KG1 (cell line): ENCODE results near the gene TLE2.
"Not testable (repeated sequence)": the region's sequence is repeated elsewhere in the genome, so short reads cannot be mapped to it uniquely, and the experiment has no call there.

Experiments
- DNase-seq: peaks from one replicate; lab custom pipeline; 2025; lab: John Stamatoyannopoulos, UW

The TLE2 gene

DNA sequence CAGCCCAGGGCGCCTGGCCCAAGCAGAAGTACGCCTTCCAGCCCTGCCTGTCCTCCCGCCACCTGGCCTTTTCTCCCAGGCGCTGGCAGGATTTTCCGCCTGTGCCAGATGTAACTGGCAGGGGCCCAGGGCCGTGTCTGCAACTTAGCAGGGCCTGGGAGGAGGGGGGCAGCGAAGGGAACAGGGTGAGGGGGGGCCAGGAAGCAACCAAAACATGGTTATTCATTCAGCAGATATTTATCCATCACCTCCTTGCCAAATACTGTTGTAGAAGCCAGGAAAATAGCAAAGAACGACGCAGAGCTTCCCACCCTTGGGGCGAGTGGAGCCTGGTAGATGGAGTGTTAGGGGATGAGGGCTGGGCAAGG, 46.1 kb downstream of the TLE2 start:
- no peak for DNase-seq

DNA sequence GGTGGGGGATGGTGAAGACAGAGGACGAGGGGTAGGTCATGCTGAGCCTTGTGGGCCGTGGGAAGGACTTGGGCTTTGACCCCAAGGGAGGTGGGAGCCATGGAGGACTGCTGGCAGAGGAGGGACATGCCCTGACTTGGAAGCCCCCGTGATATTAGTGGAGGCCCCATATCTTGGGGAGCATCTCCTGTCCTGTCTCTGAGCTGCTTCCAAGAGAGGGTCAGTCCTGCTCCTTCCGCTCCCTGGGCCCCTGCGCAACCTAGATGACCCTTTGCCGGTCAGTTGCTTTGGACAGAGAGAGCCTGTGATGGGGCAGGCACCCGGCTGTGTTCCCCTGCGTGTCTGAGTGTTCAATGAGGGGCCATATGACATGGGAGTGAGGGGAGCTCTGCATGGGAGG, 46.5 kb downstream of the TLE2 start:
- DNase-seq = no peak

DNA sequence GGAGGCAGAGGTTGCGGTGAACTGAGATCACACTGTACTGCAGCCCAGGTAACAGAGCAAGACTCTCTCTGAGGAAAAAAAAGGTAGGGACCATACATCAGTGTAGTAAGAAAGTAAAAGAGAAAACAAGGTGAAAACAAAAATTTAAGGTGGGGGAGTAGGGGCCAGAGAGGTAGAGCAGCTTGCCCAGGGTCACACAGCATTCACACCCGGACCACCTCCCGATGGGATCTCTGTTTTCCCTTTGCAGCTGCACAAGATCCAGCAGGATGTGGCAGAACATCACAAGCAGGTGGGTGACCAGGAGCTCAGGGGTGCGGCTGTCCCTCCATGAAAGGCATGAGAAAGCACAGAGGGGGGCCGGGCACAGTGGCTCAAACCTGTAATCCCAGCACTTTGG, 47.2 kb downstream of the TLE2 start:
- DNase-seq = no peak

DNA sequence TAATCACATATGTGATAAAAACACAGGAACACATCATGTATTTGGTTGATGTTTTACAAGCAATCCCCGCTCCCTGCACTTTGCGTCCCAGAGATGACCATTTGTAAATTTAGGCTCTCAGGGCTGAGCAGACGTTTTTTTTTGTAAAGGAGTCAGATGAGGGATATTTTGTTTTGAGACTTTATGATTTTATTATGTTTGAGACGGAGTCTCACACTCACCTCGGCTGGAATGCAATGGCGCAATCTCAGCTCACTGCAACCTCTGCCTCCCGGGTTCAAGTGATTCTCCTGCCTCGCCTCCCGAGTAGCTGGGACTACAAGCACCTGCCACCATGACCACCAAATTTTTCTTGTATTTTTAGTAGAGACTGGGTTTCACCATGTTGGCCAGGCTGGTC, 50.3 kb downstream of the TLE2 start:
- DNase-seq = no peak

DNA sequence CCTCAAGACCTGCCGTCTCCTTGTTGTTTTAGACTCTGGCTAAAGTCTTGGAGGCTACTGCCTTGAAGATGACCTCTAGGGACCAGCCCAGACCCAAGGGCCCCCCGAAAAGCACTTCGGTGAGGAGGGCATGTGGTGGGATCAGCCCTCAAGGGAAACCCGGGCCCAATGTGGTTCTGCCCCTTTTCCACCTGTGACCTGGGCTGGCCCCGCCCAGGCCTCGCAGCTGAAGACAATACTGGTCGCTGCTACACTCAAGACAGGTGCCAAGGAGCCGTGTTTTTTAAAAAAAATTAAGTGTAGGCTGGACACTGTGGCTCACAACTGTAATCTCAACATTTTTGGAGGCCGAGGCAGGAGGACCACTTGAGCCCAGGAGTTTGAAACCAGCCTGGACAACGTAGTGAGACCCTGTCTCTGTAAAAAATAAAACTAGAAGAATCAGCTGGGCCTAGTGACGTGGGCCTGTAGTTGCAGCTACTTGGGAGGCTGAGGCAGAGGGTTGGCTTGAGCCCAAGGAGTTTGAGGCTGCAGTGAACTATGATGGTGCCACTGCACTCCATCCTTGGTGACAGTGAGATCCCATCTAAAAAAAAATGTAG, 50.8 kb downstream of the TLE2 start:
- DNase-seq = no peak

DNA sequence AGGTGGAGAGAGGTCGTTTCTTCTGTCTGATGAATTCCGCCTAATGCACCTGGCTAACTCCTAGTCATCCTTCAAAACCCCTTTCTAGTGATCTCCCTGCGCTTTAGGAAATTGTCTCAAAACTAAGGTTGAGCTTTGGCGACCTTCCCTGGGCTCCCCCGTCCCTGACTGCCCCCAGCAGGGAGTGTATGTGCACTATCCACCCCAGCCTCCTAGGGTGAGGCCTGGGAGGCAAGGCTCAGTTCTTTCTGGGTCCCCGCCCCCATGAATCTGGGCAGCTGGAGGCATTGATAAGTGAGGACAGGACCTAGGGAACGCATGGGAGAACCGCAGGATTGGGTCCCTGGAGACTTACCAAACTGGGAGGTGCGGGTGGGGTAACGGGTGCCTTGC, 51.3 kb downstream of the TLE2 start:
- DNase-seq = no peak

DNA sequence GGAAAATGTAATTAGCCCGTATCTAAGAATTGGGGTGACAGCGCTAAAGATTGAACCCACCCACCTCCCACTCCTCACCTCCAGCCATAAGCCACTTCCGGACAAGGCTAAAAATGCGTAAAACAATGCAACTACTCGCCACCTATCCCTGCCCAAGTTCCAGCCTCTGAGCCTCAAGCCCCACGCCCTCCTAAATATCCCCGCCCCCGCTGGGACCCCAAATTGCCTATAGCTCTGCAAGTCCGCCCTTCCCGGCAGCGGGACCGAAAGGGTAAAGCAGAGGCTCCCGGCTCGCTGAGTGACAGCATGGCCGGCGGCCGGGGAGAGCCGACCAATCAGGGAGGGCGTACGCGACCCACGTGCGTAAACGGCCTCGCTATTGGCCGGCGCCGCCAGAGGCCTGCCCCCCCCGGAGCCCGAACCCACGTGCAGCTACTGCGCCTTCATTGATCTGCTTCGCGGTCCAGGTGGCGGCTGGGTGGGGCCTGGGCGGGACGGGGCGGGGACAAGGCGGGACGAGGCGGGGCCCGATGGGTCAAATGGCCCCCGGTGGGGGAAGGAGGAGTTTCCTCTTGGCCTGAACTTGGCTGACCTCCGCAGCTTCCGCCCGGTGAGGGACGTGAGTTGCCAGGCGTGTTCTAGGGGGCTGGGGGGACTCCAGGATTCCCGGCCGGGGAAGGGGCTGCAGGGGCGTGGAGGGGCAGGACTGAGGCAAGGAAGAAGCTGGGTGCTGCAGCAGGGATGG, 51.9 kb downstream of the TLE2 start, which contains the start of gene TLE6:
Gene TLE6, plus strand, starts transcription at position 564 of the 745 bp plus-strand sequence. CDS start 670 bp downstream, outside the sequence.
- peak; percentile 81 for DNase-seq

DNA sequence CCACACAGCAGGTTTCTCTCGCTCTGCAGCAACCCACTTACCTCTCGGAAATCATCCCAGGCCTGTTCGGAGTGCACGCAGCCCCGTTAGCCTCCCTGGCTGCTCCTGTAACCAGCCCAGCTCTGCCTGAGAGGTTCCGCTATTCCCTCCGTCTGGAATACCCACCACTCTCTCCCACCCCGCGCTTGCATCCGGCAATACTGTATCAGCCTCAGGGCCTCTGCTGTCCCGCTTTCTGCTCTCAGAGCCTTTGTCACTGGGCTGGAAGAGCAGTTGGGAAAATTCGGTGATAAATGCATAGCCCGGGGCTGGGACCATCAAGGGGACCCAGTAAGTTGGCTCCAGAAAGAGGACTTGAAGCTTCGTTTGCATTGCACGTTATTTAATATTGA, 52.5 kb downstream of the TLE2 start:
- DNase-seq = no peak

DNA sequence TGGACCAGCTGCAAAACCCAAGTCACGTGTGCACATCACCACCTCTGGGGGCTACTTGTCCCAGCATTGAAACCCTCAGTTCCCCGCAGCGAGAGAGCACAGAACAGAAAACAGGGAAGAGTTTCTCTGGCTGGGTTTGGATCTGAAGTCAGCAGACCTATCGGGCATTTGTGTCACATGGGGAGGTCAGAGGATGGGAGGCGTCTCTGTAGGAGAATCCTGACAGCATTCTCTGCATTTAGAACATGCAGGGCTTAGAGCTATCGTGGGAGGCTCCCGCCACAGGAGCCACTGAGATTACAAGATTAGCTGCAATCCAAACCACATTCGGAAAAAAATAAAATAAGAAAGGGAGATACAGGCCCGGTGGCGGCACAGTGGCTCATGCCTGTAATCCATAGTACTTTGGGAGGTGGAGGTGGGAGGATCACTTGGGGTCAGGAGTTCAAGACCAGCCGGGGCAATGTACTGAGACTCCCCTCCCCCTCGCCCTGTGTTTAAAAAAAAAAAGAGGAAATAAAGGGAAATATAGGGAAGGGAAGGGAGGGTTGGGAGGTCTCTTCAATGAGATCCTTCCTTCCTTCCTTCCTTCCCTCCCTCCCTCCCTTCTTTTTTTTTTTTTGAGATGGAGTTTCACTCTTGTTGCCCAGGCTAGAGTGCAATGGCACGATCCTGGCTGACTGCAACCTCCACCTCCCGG, 54.6 kb downstream of the TLE2 start:
- DNase-seq = no peak

DNA sequence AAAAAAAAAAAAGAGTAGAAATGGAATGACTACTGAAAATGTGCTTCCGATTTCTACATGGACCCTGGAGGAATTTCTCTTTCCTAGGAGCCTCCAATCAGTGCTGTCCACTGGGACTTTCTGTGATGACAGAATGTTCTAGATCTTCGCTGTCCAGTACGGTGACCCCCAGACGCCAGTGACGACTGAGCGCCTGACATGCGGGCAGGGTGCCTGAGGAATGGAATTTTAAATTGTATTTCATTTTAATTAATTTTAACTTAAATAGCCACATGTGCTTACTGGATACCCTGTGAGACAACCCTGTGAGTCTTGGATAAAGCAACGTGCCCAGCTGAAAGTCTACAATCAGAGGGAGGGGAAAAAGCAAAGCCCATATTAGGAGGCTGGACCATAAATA, 55.9 kb downstream of the TLE2 start:
- no peak for DNase-seq

DNA sequence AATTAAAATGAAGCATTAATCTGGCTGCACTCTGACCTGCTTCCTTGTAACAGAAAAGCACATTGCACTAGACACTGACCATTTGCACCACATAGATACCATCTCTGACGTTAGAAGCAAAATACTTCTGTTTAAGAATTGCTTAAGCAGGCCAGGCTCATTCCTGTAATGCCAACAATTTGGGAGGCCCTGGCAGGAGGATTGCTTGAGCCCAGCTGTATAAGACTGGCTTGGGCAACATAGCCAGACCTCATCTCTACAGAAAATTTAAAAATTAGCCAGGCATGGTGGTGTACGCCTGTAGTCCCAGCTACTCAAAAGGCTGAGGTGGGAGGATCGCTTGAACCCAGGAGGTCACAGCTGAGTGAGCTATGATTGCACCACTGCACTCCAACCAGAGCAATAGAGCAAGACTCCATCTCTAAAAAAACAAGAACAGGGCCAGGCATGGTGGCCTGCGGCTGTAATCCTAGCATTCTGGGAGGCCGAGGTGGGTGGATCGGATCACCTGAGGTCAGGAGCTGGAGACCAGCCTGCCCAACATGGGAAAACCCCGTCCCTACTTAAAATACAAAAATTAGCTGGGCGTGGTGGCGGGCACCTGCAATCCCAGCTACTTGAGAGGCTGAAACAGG, 58.8 kb downstream of the TLE2 start:
- no peak for DNase-seq

DNA sequence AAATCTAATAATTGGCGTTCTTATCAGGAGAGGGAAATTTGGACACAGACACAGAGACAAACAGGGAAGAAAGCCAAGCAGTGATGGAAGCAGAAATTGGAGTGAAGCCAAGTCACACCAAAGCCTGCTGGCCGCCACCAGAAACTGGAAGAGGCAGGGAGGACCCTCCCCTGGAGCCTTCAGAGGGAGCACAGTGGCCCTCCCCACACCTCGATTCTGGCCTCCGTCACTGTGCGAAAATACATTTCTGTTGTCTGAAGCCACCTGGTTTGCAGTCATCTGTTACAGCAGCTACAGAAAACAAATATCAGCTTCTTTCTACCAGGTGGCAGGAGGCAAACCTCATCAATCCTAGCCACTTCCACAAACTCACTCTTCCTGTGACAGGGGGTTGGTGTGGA, 60.0 kb downstream of the TLE2 start:
- DNase-seq = no peak

DNA sequence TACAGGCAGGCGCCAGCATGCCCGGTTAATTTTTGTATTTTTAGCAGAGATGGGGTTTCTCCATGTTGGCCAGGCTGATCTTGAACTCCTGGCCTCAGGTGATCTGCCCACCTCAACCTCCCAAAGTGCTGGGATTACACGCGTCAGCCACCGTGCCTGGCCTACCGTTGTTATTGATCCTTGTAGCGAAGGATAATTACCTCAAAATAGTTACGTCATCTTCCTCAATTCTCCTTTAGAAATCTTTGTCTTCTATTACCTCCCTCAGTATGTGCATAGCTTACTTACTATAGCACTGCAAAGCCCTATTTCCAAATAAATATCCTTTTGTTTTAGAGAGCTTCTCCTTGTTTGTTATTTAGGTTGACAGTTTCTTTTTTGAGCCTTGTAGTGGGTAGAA, 61.1 kb downstream of the TLE2 start:
- no peak for DNase-seq

DNA sequence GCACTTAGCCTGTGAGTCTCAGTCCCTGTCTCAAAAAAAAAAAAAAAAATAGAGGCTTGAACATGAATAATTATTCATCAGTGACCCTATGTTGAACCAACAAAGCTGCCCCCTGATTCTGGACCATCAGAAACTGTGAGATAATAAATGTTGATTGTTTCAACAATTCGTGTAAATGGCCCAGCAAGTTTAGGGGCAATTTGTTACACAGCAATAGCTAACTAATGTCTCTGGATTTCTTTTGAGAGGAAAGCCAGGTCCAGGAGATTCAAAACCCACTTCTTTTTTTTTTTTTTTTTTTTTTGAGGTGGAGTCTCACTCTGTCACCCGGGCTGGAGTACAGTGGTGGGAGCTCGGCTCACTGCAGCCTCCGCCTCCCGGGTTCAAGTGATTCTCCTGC, 64.2 kb downstream of the TLE2 start:
- DNase-seq = no peak

DNA sequence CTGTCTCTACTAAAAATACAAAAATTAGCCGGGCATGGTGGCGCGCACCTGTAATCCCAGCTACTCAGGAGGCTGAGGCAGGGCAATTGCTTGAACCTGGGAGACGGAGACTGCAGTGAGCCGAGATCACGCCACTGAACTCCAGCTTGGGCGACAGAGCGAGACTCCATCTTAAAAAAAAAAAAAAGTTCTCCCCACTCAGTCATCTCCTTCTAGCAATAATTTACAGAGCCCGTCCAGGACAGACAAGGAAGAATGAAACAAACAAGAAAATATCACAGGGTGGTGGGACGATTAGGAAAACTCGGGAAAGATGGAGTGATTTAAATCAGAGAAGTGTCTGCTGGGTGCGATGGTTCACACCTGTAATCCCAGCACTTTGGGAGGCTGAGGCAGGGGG, 65.4 kb downstream of the TLE2 start:
- not testable (repeated sequence) for DNase-seq

DNA sequence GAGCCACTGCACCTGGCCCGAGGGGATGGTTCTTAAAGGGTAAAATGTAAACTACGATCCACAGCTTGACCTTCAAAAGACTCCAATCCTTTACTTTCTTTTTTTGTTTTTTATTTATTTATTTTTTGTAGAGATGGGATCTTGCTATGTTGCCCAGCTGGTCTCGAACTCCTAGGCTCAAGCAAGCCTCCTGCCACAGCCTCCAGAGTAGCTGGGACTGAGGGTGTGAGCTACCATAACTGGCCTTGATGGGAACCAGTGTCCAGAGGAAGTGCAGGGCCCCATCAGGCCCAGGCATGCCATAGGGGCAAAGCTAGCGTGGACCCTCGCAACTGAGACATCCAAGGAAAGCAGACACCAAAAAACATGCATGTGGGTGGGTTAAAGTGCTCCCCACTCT, 66.0 kb downstream of the TLE2 start:
- no peak for DNase-seq

DNA sequence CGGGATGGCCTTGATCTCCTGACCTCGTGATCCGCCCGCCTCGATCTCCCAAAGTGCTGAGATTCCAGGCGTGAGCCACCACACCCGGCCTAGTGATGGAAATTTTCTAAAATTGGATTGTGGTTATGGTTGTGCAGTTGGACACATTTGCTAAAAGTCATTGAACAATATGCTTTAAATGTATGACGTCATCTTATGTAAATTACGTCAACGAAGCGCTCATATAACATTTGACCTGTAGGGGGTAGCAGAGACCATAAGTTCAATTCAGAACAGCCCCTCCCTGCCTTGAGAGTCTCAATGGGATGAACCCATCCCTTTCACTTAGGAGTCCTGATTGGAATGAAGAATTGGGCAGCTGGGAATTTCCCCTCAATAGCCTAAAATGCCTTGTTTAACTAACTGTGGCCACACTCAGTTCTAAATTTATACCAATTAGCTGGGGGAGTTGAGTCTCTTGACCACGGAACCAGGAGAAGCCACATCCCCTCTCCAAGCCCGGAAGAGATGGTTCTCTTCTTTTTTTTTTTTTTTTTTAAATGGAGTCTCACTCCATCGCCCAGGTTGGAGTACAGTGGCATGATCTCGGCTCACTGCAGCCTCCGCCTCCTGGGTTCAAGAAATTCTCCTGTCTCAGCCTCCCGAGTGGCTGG, 66.9 kb downstream of the TLE2 start:
- DNase-seq = peak; percentile 67

DNA sequence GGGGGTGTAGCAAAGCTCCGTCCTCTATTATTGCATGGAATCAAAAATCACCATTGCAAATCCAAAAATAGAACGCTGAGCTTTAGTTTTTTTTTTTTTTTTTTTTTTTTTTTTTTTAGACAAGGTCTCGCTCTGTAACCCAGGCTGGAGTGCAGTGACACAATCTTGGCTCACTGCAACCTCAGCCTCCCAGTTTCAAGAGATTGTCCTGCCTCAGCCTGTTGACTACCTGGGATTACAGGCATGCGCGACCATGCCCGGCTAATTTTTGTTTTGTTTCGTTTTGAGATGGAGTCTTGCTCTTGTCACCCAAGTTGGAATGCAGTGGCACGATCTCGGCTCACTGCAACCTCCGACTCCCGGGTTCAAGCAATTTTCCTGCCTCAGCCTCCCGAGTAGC, 69.0 kb downstream of the TLE2 start:
- no peak for DNase-seq

DNA sequence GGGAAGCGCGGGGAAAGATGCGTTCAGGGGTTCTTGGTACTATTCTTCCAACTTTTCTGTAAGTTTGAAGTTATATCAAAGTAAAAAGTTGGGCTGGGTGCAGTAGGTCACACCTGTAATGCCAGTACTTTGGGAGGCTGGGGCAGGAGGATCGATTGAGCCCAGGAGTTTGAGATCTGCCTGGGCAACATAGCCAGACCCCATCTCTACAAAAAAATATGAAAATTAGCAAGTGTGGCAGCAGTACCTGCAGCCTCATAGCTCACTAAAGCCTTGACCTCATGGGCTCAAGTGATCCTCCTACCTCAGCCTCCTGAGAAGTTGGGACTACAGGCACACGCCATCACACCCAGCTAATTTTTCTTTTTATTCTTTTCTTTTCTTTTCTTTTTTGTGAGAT, 71.9 kb downstream of the TLE2 start:
- no peak for DNase-seq

DNA sequence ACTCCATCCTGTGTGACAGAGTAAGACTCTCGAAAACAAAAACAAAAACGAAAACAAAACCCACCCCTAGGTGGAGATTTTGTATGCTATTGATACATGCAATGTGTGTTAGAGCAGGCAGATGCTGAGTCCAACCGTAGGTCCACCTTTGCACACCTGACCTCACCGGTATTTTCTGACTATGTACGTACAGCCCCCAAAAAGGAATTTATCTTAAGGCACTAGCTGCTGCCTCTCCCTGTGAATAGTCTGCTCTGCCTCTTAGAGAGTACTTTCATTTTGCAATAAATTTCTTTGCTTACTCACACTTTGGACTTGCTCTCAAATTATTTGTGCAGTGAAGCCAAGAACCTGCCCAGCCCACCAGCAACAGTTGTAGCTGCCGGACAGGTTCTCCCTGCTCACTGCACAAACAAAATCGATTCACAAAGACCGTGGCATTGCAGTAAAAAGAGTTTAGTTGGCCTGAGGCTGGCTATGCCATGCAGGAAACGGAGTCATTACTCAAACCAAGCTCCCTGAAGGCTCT, 76.1 kb downstream of the TLE2 start:
- DNase-seq = no peak

DNA sequence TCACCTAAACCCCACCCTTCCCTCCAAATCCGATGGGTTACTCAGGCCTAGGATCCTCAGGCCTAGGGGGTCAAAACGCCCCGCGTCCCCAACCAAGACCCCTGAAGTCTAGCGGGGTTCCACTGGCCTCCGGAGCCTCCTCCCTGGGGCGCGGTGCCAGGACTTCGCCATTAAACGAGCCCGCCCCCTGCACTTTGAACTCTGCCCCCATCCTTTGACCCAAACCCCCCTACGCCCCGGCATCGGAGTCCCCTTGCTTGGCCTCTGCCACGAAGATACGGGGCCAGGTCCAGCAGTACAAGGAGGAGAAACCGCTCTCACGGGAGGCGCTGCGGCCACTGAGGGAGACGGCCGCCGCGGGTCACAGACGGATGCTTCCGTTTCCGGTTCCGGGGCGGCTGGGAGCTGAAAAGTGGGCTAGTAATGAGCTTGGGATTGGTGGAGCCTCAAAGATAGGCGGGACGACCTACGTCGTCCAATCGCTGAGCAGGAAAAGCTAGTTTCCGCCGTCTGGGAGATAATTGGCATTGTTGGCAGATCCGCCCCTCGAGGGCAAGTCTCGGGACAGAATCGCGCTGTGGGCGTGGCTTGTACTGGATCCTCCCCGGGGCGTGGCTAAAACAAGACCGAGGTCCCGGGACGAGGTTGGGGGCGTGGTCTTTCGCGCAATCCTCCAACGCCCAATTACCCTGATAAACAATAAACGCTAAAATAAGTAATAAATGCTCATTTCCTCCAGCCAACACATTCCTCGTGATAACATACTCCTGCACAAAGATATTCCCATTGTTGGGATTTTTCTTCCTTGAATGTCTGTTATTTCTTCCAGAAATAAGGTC, 78.6 kb downstream of the TLE2 start:
- peak; percentile 98 for DNase-seq
